KBM-7 (cell line): ENCODE measurements around the gene QRFP.
"Not testable (repeated sequence)": the region's sequence is repeated elsewhere in the genome, so short reads cannot be mapped to it uniquely, and the experiment has no call there.

Source experiments
- DNase-seq: peaks from one replicate; pipeline ENCODE4 v3.0.0-alpha.2; 2015
- in situ Hi-C: fragments of 300-500 bp; cut with MboI; formaldehyde crosslinking; loops from 2 replicates; pipeline ENCODE4 v1.14.3; 2020; ENCODE audit warnings: low sequenced_read_pairs, low pct_unique_long_range_greater_than_20kb, mixed read lengths

QRFP gene

GRCh38 chr9:130864541-130864940, 32.1 kb downstream of the QRFP start:
- in situ Hi-C loops, result no loop called here

GRCh38 chr9:130862747-130863146, 33.9 kb downstream of the QRFP start:
- no peak for DNase-seq
- in situ Hi-C loops, result no loop called here

More at GRCh38 chr9:130864541-130864940, 32.1 kb downstream of the QRFP start:
- no peak for DNase-seq

- no peak for DNase-seq
- in situ Hi-C loops, result no loop called here
Measured at GRCh38 chr9:130862217-130862616, 34.4 kb downstream of the QRFP start.

- in situ Hi-C loops, result no loop called here
- DNase-seq, result no peak
Measured at GRCh38 chr9:130861372-130862180, 35.0 kb downstream of the QRFP start.

GRCh38 chr9:130860458-130861316, 35.9 kb downstream of the QRFP start:
- DNase-seq, result no peak
- in situ Hi-C loops, result no loop called here

- no peak for DNase-seq
- in situ Hi-C loops, result no loop called here
Measured at GRCh38 chr9:130858739-130859705, 37.6 kb downstream of the QRFP start.

- no peak for DNase-seq
- in situ Hi-C loops, result no loop called here
Measured at GRCh38 chr9:130857864-130858738, 38.5 kb downstream of the QRFP start.

GRCh38 chr9:130856474-130856873, 40.1 kb downstream of the QRFP start:
- in situ Hi-C loops, result no loop called here
- no peak for DNase-seq

GRCh38 chr9:130854835-130855234, 41.8 kb downstream of the QRFP start:
- in situ Hi-C loops, result no loop called here
- no peak for DNase-seq

GRCh38 chr9:130854092-130854491, 42.5 kb downstream of the QRFP start:
- no peak for DNase-seq
- in situ Hi-C loops, result no loop called here

GRCh38 chr9:130852801-130853200, 43.8 kb downstream of the QRFP start:
- in situ Hi-C loops, result no loop called here
- no peak for DNase-seq

GRCh38 chr9:130849356-130849755, 47.3 kb downstream of the QRFP start:
- in situ Hi-C loops, result no loop called here
- no peak for DNase-seq

- in situ Hi-C loops, DNase-seq: not testable (repeated sequence)
Measured at GRCh38 chr9:130848514-130848913, 48.1 kb downstream of the QRFP start.

GRCh38 chr9:130847306-130848217, 49.0 kb downstream of the QRFP start:
- in situ Hi-C loops, result no loop called here
- no peak for DNase-seq

- in situ Hi-C loops, result no loop called here
- DNase-seq, result no peak
Measured at GRCh38 chr9:130846487-130847305, 49.9 kb downstream of the QRFP start.

- in situ Hi-C loops, result no loop called here
- DNase-seq, result no peak
Measured at GRCh38 chr9:130845901-130846481, 50.6 kb downstream of the QRFP start.
